Activated CD4-positive, alpha-beta T cell treated with anti-CD3 and anti-CD28 coated beads for 4 hours (primary cell): ENCODE measurements around the gene RABEPK.
"Not testable (repeated sequence)": the region's sequence is repeated elsewhere in the genome, so short reads cannot be mapped to it uniquely, and the experiment has no call there.

ENCODE experiments used
- DNase-seq, 2 donors: peaks; one replicate each; pipeline ENCODE4 v3.0.0-alpha.2; 2020

Gene RABEPK

DNA sequence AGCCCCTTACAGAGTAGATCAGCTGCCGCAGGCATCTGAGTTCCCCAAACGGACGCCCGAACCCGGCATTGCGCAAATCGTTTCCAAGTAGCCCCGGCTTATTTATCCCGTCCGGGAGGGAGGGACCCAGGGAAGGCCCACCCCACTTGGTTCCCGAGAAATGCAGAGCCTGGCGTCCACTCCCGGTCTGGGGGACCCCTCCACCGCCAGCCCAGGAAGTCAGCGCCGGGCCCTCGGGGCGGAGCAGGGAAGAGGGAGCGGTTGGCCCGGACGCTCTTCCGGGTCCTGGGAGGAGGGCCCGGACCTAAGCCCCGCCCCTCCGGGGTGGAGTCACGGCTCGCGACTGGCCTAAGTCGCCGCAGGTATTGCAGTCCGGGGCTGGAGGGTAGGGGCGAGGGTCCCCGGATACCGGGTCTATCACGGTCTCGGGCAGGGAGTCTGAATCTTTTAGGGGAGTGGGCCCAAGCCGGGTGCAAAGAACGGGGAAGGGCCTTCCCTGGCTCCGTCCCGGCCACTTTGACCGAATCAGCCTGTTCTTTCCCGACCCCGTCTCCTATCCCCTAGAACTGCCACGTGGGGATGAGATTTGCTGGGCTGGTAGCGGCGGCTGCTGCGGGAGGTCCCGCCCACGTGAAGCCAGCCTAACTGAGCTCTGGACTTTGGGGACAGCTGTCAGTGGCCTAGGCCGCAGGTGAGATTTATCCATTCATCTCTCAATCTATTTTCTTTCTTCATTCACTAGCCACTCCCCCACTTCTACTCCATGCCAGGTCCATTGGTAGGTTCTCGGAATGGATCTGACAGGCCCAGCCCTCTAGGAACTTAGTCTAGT lies at the start of gene RABEPK:
TSS of gene RABEPK (plus strand) at position 327 of the 832 bp plus-strand sequence. CDS start 2,472 bp downstream, outside the sequence.
- DNase-seq = peak; percentile 86 to 88

GRCh38 chr9:125151730-125152129 lies 48.6 kb upstream of the RABEPK start:
- DNase-seq = no peak

- no peak for DNase-seq
Observed at GRCh38 chr9:125153712-125154367, 46.5 kb upstream of the RABEPK start.

DNA sequence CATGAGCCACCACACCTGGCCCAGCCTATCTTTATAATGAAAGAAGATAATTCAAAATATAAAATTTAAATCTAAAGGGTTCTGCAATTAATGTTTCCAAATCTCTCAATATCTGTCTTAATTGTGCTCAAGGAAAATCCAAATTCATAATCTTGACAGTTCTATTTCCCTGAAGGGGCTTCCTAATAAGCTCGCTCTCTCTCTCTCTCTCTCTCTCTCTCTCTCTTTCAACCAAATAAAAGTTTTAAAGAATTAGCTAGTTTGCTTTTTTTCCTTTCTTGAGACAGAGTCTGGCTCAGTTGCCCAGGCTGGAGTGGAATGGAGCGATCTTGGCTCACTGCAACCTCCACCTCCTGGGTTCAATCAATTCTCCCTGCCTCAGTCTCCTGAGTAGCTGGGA lies 43.8 kb upstream of the RABEPK start:
- DNase-seq = no peak

GRCh38 chr9:125160750-125161149 lies 39.6 kb upstream of the RABEPK start:
- DNase-seq = no peak

- no peak for DNase-seq
Observed at GRCh38 chr9:125161284-125161918, 38.9 kb upstream of the RABEPK start.

DNA sequence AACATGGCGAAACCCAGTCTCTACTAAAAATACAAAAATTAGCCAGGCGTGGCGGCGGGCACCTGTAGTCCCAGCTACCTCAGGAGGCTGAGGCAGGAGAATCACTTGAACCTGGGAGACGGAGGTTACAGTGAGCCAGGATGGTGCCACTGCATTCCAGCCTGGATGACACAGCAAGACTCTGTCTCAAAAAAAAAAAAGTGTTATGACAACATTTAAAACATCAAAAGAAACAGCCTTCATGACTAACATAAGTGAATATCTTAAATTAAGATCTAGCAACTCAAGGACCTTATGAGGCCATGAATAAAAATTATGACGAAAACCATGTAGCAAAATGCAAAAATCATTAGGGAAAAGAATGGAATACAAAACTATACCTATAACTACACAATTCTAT lies 37.5 kb upstream of the RABEPK start:
- not testable (repeated sequence) for DNase-seq

- DNase-seq = no peak
Observed at GRCh38 chr9:125166762-125167161, 33.6 kb upstream of the RABEPK start.

DNA sequence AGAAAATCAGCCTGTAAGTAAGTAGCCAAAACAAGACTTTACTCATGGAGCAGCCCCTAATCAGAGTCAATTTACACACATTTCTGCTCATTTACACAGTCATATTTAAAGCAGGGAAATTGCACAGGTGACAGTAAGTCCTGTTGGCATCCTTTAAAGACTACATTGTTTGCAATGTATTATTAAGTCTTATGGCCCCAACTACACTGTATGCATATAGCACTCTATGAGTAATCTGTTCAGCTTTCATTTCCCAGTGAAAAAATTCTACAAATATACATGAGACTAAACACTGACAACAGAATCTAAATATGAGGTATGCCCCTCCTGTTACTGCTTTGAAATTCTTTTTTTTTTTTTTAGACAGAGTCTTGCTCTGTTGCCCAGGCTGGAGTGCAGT lies 30.4 kb upstream of the RABEPK start:
- DNase-seq = no peak

- no peak for DNase-seq
Observed at GRCh38 chr9:125172031-125172755, 28.1 kb upstream of the RABEPK start.

- no peak for DNase-seq
Observed at GRCh38 chr9:125176636-125177035, 23.7 kb upstream of the RABEPK start.

DNA sequence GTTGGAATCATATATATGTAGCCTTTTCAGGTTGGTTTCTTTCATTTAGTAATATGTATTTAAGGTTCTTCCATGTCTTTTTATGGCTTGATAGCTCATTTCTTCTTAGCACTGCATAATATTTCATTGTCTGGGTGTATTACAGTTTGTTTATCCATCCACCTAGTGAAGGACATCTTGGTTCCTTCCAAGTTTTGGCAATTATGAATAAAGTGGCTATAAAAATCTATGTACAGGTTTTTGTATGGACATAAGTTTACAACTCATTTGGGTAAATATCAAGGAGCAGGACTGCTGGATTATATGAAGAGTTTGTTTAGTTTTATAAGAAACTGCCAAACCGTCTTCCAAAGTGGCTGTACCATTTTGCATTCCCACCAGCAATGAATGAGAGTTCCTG lies 22.5 kb upstream of the RABEPK start:
- DNase-seq = no peak

DNA sequence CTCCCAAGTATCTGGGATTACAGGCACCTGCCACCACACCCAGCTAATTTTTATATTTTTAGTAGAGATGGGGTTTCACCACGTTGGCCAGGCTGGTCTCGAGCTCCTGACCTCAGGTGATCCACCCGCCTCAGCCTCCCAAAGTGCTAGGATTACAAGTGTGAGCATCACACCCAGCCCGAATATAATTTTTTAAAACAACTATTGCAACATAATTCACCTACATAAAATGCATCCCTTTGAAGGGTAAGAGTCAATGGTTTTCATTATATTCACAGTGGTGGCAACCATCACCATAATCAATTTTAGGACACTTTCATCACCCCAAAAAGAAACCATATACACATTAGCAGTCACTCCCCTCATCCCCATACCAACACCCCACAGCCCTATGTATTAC lies 20.6 kb upstream of the RABEPK start:
- not testable (repeated sequence) for DNase-seq

- DNase-seq = no peak
Observed at GRCh38 chr9:125180876-125181275, 19.5 kb upstream of the RABEPK start.

DNA sequence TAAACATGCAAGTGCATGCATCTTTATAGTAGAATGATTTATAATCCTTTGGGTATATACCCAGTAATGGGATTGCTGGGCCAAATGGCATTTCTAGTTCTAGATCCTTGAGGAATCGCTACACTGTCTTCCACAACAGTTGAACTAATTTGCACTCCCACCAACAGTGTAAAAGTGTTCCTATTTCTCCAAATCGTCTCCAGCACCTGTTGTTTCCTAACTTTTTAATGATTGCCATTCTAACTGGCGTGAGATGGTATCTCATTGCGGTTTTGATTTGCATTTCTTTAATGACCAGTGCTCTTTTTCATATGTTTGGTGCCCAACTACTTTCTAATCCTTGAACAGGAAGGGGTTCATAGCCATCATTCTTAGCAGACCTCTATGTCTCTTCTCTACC lies 18.6 kb upstream of the RABEPK start:
- DNase-seq = not testable (repeated sequence)

DNA sequence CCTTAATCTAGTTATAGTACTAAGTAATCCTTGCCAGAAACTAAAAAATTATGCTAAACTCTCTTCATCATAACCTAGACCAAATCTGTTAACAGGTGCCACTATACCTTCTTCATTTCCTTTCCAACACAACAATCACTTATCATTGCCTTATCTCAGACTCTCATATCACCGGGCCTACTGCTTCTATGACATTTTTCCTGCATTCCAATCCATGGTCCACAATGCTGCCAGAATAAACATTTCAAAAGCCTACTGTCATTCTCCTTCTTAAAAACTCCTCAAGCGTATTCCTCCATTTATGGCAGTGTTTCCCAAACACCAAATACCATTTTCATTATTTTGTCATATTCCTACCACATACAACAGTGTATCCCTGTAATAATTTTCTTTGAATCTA lies 17.3 kb upstream of the RABEPK start:
- no peak for DNase-seq

DNA sequence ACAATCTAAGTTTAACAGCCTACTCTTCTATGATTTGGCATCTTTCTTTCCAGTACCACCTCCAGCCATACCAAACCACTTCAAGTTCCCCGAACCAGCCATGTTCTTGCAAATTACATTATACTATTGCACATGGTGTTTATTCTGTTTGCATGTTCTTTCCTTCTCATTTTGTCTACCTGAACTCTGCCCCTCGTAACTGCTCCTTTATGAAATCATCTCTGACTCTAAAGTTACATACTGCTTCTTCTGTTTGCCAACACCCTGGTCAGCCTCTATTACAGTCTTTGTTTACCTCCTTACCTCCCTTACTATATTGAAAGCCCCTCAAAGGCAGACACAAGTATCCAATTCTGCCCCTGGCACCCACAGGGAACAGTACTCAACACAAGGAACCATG lies 16.8 kb upstream of the RABEPK start:
- DNase-seq = no peak

DNA sequence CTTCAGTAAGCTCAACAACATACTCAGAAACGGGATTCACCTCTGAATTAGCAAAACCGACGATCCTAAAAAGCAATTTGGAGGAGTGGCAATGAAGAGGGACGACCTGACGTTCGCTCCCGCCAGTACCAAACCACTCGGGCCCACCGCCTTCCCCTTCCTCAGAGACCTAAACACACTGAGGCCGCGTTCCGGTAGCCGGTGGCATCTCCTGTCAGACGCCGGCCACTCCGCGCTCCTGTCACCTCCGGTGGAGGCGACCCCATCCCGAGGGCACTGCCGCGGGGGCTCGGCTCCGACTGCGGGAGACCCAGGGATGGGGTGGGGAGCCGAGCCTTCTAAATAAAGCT lies 11.4 kb upstream of the RABEPK start:
- peak; percentile 14 to 31 for DNase-seq

GRCh38 chr9:125189361-125190289 lies 10.7 kb upstream of the RABEPK start, which contains the start of gene PPP6C:
Gene PPP6C, minus strand, starts transcription at chr9:125189803. Its CDS starts 85 bp downstream, at chr9:125189718.
- peak; percentile 96 to 97 for DNase-seq

- peak in 1 of 2 donors; percentile 3 for DNase-seq
Observed at GRCh38 chr9:125190361-125190801, 10.0 kb upstream of the RABEPK start.

DNA sequence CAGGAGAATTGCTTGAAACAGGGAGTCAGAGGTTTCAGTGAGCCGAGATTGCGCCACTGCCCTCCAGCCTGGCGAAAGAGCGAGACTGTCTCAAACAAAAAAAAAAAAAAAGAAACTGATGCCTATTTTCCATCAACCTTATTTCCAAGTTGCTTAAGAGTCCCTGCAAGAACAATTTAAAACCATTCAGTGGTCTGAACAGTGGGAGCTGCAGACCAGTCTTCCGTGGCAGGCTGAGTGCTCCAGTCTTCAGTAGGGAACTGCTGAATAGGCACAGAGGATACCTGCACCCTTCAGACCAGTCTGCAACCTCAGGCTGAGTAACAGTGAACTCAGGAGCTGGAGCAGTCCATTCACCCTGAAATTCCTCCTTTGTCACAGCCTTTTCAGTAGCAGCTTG lies 5.9 kb upstream of the RABEPK start:
- DNase-seq = not testable (repeated sequence)

GRCh38 chr9:125195591-125195990 lies 4.8 kb upstream of the RABEPK start:
- not testable (repeated sequence) for DNase-seq
